GM19463 (cell line): Measurements from ENCODE around the gene USP37.

Experiments
- ATAC-seq: cut with Tn5 transposase; IDR thresholded peaks from one replicate; pipeline ENCODE4 v1.9.1; 2021; ENCODE audit warnings: mild to moderate bottlenecking, moderate library complexity; ENCODE audit not compliant: unreplicated experiment

USP37 gene

GRCh38 chr2:218568190-218569037 is at the start of gene USP37, which contains the start of gene CNOT9:
TSS of gene USP37 (minus strand) at chr2:218568351. CDS start at chr2:218558653, 9,698 bp downstream.
TSS of gene CNOT9 (plus strand) at chr2:218568839. CDS start at chr2:218568955, 116 bp downstream.
- peak; percentile 77 for ATAC-seq

GRCh38 chr2:218615868-218616315 is 47.7 kb upstream of the USP37 start:
- no peak for ATAC-seq

- ATAC-seq = no peak
Measured at GRCh38 chr2:218607436-218608115, 39.4 kb upstream of the USP37 start, which contains the start of gene PLCD4. TSS of gene PLCD4 (plus strand) at chr2:218607899. CDS start at chr2:218615740, 7,841 bp downstream.

GRCh38 chr2:218605432-218605831 is 37.3 kb upstream of the USP37 start:
- no peak for ATAC-seq

GRCh38 chr2:218585541-218585940 is 17.4 kb upstream of the USP37 start:
- ATAC-seq = no peak

GRCh38 chr2:218583983-218584850 is 16.1 kb upstream of the USP37 start:
- ATAC-seq = no peak

GRCh38 chr2:218582076-218582475 is 13.9 kb upstream of the USP37 start:
- peak; percentile 97 for ATAC-seq

GRCh38 chr2:218578272-218578877 is 10.2 kb upstream of the USP37 start:
- no peak for ATAC-seq

GRCh38 chr2:218577482-218578220 is 9.5 kb upstream of the USP37 start:
- ATAC-seq = no peak

- no peak for ATAC-seq
Measured at GRCh38 chr2:218576854-218577253, 8.7 kb upstream of the USP37 start.

GRCh38 chr2:218570850-218571249 is 2.7 kb upstream of the USP37 start:
- no peak for ATAC-seq

- no peak for ATAC-seq
Measured at GRCh38 chr2:218569661-218570500, 1.7 kb upstream of the USP37 start.

GRCh38 chr2:218569038-218569431 is 884 bp upstream of the USP37 start:
- ATAC-seq = peak; percentile 30

- peak; percentile 28 for ATAC-seq
Measured at GRCh38 chr2:218567797-218568189, 358 bp downstream of the USP37 start.

GRCh38 chr2:218566296-218566695 is 1.9 kb downstream of the USP37 start:
- ATAC-seq = no peak

GRCh38 chr2:218564056-218564455 is 4.1 kb downstream of the USP37 start:
- ATAC-seq = no peak

- no peak for ATAC-seq
Measured at GRCh38 chr2:218558986-218559385, 9.2 kb downstream of the USP37 start.

- no peak for ATAC-seq
Measured at GRCh38 chr2:218557941-218558340, 10.2 kb downstream of the USP37 start.

GRCh38 chr2:218555527-218555926 is 12.6 kb downstream of the USP37 start:
- ATAC-seq = no peak
